Cortex of kidney (tissue), 1 donor: ENCODE results near the gene GZMH.
"Not testable (repeated sequence)": the region's sequence is repeated elsewhere in the genome, so short reads cannot be mapped to it uniquely, and the experiment has no call there.

Source experiments
- DNase-seq: peaks from one replicate; lab custom pipeline; 2025; lab: John Stamatoyannopoulos, UW

The GZMH gene, protein sequence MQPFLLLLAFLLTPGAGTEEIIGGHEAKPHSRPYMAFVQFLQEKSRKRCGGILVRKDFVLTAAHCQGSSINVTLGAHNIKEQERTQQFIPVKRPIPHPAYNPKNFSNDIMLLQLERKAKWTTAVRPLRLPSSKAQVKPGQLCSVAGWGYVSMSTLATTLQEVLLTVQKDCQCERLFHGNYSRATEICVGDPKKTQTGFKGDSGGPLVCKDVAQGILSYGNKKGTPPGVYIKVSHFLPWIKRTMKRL

DNA sequence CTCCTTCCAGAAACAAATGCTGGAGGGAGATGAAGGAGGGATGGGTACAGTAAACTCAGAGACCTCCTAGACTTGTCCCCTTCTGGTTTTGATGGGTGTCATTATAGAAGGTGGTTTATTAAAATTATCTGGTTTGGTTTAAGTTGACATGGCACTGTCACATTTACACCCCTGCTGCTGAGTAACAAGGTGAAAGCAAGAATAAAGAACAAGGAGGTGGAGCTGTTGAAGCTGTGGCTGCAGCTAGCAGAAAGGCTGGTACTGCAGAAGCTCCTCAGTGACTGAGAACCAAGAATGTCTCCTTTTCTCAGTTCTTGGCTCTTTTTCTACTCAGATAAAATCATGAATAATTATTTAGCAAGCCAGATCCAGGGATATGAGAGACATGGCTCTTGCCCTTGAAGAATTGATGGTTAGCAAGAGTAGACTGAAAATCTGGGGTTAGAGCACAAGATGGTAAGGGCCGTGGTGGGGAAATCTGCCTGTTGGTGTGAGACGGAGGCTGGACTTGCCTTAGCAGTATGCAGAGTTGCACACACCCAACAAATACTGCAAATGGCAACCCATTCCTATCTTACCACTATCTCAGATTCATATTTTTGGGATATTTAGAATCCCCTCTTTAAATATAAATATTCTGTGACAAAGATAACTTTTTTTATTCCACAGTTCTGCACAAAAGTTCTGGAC lies at the start of gene GZMH:
Gene GZMH, minus strand, starts transcription at position 31 of the 690 bp plus-strand sequence. CDS start 72 bp downstream, outside the sequence.
- DNase-seq, result no peak

DNA sequence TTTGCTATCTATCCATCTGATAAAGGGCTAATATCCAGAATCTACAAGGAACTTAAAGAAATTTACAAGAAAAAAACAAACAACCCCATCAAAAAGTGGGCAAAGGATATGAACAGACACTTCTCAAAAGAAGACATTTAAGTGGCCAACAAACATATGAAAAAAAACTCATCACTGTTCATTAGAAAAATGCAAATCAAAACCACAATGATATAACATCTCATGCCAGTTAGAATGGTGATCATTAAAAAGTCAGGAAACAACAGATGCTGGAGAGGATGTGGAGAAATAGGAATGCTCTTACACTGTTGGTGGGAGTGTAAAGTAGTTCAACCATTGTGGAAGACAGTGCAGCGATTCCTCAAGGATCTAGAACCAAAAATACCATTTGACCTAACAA lies 38.9 kb upstream of the GZMH start:
- DNase-seq, result not testable (repeated sequence)

DNA sequence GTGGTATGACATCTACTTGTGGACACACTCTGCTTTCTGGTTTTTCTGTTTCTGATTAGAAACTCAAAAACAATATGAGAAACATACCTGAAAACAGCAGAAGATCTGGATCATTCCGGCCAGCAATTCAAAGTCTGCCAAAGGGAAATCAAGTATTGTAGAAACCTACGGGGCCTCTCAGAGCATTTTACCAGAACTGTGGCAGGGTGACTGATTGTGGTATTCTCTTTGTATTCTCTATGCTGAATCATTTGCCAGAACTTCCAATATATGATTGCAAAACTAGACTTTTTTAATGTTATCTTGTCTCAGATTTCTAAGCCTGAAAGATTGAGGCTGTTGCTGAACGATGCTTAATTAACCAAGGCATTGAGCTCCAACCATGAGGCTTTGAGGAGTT lies 30.4 kb upstream of the GZMH start:
- no peak for DNase-seq

DNA sequence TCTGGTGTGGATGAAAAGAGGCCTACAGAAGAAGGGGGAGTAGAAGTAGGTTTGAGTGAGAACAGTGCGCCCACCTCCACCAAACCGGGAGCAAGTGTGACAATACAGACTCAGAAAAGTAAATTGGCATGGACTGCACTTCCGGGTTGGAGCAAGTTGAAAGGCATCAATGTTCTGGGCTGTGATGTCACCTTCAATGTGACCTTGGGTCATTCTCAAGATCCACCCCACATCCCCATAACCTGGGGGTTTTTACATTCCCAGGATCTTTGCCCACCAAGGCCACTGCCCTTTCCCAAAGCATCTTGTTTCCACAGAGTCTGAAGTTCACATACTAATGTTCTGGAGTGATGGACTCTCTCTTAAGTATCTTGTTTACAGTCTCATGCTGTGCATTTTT lies 29.8 kb upstream of the GZMH start:
- DNase-seq, result no peak

DNA sequence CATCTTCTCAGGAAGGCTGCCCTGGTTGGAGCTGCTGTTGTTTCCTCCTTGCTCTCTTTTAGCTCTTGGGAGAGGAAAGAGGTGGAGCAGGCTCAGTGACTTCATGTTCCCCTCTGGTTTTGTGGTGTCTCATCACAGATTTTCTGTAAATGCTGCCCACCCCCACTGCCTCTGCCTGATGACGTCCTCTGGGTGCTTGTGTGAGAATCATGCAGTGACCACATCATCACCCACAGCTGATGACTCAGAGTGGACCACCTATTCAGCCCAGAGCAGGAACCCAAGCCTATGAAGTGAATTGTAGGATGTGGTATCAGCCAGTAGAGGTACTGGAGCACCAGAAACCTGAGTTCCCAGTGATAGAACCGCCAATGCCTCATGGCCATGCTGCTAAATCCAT lies 24.7 kb upstream of the GZMH start, which contains the start of gene GZMB:
Gene GZMB, minus strand, starts transcription at position 33 of the 400 bp plus-strand sequence. Its CDS starts 30 bp downstream, at position 3.
- DNase-seq, result no peak

DNA sequence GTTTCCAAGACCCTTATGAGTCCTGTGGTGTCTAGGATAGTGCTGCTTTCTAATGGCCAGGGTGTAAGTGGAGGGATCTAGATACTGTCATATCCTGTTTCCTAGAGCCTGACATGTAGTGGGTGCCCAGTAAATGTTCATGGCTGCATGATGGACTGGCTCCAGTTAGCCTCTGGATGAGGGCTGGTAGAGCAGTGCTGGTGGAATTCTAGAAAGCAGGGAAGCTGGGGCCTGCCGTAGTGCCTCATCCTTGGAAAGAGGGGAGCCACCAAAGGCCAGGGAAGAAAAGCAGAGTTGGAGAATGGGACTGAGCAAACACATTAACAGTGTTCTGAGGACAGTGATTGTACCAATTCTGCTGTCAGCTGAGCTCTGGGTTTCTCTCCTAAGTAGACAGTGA lies 23.9 kb upstream of the GZMH start:
- DNase-seq, result no peak

DNA sequence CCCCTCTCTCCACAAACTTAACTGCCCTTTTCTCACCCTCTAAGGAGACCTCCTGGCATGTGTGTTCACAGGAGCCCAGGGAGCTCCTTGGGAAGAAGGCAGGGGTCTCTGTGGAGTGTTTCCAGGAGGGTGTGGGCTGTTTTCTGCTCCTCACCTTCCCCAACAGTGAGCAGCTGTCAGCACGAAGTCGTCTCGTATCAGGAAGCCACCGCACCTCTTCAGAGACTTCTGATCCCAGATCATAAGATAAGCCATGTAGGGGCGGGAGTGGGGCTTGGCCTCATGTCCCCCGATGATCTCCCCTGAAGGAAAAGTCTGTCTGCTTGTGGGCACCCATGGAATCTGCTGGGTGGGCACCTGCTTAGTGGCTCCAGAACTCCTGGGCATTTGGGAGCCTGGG lies 23.3 kb upstream of the GZMH start:
- no peak for DNase-seq

DNA sequence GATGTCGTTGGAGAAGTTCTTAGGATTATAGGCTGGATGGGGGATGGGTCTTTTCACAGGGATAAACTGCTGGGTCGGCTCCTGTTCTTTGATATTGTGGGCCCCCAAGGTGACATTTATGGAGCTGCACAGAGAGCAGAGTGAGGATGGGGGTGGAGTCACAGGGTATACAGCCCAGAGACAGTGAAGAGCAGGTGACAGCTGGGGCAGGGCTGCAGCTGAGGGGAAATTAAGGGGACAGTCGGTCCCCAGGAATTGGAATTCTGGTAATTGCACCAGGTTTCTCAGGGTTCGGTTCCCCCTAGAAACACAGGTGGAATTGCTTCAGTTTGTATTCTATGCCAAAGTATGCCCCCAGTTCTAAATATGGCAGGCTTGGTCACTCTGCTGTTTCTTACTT lies 22.9 kb upstream of the GZMH start:
- no peak for DNase-seq

DNA sequence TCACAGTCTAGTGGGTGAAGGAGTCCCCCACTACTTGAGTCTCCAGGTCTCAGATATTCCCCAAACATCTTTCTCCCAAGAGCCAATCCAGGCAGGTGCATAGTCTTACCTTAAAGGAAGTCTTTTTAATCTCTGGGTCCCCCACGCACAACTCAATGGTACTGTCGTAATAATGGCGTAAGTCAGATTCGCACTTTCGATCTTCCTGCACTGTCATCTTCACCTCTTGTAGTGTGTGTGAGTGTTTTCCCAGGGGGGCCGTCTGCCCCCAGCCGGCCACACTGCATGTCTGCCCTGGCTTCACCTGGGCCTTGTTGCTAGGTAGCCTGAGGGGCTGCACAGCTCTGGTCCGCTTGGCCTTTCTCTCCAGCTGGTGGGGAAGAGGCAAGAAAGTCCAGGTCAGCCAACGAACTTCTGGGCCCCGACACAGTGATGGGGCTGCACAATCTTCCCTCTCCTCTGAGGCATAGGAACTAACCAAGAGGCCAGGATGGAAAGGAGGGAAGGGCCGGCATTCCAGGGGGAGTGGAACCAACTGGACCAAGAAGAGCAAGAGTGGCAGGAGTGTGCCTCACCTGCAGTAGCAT lies 22.4 kb upstream of the GZMH start:
- DNase-seq, result no peak

DNA sequence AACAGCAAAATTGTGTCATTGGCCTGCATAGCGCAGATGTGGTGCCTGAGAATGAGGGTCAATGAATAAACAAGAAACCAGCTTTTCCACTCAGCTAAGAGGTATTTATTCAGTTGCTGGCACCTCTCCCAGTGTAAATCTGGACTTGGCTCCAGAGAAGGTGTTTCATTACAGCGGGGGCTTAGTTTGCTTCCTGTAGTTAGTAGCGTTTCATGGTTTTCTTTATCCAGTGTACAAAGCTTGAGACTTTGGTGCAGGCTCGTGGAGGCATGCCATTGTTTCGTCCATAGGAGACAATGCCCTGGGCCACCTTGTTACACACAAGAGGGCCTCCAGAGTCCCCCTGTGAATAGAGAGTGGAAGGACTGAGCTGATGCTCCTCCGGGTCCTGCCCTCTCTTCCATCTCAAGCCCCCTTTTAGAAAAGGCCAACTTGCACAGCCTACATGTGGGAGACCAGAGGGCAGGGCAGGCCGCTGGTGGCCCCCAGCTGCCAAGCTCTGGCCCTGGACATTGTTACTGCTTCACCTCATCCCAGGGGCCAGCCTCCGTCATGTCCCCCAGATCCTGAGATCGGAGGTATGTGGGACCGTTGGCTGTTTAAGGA lies 21.5 kb upstream of the GZMH start:
- no peak for DNase-seq

DNA sequence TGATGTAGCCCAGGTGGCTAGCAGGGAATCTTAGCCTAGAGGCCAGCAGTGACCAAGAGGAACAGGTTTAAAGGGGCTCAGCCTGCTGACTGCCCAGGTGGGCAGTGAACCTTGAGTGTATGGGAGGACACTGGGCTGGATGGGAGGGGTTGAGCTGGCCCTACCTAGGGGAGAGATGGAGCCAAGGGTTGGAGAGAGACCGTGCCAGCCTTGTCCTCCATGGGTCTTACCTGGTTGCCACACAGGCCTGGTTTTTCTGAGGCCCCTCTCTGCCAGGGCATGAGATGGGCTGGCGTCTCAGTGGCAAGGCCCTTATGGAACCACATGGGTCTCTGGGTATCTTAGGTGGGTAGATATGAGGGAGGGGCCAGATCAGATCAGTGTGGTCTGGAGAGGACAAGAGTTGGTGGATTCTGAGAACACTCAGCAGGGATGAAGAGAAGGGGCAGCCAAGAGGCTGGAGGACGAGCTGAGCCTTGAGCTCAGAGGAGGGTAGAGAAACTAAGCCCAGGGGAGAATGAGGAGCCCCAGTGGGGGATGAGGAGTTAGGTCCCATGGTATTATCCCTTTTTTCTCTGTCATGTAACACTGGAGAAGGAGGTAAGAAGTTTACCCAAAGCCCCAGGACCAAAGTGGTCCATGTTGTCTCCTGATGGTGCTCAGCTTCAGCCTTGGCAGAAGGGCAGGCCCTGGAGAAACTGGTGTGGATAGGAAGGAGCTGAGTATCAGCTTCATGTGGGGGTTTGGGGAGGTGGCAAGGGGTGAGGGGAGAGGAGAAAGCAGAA lies 20.8 kb upstream of the GZMH start:
- no peak for DNase-seq

DNA sequence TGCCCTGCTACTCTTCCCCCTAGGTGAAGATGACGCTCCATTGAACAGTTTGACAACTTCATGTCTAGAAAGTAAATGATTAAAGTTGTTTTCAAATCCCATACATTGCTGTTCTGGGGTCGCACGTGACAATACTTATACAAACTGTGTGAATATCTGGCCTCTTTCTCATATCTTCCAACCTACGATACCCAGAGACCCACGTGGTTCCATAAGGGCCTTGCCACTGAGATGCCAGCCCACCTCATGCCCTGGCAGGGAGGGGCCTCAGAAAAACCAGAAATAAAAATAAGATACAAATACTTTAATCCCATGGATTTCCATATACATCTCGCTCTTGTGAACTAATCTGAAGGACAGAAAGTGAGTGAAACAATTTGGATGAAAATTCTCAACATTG lies 20.0 kb upstream of the GZMH start:
- DNase-seq, result no peak

DNA sequence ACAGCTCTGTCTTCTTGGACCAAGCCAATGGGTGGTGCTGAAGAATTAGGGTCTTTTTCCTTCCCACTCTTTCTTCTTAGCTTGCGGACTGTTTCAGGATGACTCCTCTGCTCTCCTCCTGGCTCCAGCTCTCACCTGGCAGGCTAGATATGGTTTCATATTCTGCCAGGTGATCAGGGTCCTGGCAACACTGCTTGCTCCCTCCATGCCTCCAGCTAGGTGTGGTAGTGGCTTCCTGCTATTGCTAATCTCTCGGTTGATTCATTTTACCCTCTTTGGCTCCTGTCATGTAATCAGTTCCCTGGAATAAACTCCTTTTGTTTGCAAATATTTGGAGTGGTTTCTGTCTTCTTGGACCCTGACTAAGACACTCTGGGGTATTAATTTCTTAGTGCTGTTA lies 4.3 kb upstream of the GZMH start:
- no peak for DNase-seq

DNA sequence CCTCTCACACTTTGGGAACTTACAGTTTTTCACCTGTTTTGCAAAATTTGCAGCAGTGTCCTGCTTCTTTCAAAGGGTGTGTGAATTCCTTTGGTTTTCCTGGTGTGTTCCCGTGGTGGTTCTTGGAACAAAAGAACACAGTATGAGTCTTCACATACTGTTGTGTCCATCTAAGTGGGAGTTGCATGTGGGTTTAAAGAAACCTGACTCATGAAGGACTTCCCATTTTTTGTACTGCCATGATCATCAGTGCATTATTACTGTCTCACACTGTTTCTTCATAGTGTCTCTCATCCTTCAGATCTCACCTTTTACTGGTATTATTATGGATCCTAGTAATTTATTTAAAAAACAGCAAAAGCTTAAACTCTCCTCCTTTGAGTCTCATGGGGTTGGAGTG lies 3.8 kb upstream of the GZMH start:
- DNase-seq, result no peak

DNA sequence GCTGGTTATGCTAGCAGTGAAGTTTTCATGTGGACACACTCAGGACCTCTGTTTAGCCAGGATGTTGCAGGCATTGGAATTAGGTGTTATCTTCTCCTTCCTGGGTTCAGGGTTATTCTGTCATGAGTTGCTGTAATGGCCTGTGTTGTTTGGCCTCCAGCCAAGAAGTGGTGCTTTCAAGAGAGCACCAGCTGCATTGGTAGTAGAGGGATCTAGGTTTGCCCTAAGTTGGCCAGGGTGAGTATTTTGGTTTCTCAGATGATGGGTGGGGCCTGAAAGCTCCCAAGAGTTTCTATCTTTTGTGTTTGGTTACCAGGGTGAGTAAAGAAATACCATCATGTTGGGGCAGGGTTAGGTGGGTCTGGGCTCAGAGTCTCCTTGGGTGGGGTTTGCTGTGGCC lies 2.7 kb upstream of the GZMH start:
- no peak for DNase-seq

DNA sequence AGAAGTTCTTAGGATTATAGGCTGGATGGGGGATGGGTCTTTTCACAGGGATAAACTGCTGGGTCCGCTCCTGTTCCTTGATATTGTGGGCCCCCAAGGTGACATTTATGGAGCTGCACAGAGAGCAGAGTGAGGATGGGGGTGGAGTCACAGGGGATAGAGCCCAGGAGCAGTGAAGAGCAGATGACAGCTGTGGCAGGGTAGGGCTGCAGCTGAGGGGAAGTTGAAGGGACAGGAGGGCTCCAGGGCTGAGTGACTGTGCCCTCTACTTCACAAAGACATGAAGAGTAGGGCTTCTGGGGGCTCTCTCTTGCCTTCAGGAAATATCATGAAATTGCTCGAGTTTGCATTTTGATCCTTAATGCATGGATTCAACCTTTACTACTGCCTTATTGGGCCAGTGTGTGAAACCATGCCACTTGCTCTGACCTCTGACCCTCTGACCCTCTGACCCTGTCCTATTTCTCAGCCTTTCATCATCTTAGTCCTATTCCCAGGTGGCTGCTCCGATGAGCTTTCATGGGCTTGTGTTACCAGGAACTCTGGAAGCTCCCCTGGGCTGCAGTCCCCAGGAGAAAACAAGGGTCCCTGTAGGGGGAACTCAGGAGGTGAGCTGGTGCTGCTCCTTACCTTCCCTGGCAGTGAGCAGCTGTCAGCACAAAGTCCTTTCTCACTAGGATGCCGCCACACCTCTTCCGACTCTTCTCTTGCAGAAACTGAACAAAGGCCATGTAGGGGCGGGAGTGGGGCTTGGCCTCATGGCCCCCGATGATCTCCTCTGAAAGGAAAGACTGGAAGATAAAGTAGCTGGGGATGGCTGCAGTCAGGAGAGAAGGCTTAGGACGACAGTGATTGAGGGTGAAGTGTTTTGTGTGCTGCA lies 1.6 kb downstream of the GZMH start:
- no peak for DNase-seq

DNA sequence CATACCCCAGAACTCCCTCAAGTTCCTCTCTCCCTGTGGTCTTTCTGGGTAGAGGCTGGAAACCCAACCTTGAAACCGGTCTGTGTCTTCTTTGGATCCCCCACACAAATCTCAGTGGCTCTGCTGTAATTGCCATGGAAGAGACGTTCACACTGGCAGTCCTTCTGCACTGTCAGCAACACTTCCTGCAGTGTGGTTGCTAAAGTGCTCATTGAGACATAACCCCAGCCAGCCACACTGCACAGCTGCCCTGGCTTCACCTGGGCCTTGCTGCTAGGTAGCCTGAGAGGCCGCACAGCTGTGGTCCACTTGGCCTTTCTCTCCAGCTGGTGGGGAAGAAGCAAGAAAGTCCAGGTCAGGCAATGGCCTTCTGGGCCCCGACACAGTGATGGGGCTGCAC lies 2.4 kb downstream of the GZMH start:
- no peak for DNase-seq

DNA sequence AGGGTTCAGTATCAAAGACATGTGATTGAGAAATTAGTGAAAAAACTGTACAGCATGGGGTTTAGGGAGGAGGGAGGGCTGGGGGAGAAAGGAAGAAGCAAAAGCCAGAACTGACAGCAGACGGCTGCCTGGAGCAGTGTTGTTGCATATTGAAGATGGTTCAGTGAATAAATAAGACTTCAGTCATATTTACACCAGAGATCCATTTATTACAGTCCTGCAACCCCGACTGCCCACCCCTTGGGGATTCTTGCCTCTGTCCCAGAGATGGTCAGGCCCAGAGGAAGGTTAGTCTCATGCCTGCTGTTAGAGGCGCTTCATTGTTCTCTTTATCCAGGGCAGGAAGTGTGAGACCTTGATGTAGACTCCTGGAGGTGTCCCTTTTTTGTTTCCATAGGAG lies 3.2 kb downstream of the GZMH start:
- no peak for DNase-seq

DNA sequence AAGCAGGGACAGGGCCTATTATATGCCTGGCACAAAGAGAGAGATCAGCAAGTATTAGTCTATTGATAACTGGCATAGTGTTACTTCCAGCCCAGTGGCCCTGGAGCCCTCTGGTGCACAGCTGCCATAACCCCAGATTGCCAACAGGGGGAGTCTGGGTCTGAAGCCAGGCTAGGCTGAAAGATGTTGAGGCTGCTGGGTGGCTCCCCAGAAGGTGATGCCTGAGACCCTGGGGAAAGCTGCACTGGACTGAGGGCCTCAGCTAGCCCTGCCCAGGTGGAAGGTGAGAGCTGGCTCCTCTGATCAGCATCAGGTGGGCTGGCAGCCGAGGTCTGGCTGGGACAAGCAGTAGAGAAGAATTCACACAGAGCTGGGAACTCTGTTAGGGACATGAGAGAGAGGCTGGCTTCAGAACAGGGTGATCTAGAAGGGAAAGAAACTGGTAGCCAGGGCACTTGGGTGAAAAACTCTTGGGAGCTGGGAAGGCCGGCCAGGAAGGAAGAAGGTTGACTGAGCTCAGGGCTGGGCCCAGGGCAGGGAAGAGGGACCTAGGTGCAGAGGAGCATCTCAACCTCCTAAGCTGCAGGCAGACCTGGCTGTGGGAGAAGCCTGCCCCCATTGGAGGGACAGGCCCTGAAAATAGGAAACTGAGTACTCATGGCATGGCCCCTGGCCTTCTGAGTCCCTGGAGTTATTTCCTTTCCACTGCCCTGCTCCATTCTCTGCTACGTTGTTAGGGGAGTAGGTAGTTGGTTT lies 3.9 kb downstream of the GZMH start:
- no peak for DNase-seq

DNA sequence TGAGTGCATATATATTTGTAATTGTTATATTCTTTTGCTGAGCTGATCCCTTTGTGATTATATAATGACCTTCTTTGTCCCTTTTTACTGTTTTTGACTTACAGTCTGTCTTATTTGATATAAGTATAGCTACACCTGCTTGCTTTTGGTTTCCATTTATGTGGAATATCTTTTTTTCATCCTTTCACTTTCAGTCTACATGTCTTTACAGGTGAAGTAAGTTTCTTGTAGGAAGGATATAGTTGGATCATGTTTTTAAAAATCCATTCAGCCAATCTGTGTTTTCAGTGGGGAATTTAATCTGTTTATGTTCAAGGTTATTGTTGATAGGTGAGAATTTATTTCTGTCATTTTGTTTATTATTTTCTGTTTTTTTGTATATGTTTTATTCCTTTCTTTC lies 12.1 kb downstream of the GZMH start:
- no peak for DNase-seq
